Cerebellar cortex (tissue), 1 donor: ENCODE results near the gene ST8SIA5.

Experiments used
- DNase-seq: peaks from one replicate; pipeline ENCODE4 v3.0.0-alpha.2; 2015; ENCODE audit warnings: low spot score

ST8SIA5 gene

DNA sequence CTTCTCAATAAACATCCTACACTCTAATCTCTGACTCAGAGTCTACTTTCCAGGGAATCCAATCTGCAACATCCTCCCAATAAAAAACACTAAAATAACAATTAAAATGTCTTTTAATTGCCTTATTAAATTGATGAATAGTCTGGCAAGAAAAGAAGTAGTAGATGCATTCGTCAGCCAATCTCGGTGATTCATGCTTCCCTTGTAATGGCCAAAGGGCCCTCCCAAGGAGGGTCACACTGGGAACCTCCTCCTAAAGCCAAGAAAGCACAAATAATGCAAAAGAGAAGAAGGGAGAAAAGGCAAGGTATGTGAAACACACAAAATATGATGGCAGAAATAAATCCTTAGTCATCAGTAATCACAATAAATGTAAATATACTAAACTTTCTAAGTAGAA lies 16.8 kb downstream of the ST8SIA5 start:
- no peak for DNase-seq

GRCh38 chr18:46738491-46738890 lies 18.4 kb downstream of the ST8SIA5 start:
- DNase-seq = no peak

DNA sequence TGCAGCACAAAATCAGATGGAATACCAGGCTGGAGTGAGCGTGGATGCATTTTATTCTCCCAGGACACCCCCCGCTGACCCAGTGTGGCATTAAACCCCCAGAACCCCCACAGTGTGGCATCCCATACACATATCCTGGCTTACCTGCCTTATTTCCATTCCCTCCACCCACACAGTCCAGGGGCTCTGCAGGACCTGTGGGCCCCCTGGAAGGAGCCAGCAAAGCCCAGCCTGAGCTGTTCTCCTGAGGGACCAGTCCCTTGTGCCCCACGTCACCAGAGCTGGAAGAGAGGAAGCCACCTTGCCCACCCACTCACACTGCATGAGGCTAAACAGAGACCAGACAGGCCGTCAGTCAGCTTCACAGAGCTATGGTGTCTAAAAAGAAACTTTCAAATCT lies 20.1 kb downstream of the ST8SIA5 start:
- DNase-seq = no peak

DNA sequence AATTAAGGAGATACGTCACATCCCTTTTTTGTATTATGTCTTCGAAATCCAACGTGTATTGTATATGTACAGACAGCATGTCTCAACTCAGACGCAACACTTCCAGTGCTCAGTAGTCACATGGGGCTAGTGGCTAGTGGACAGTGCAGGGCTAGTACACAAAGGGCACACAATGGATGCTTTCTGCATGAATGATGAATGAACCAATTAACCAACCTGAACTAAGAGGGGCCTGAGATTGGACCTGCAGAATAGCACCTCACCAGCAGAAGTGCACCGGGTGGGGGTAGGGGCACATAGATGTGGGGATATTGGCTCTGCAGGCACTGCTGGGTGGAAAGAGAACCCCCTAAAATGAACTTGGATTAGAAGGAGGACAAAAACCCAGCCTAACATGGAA lies 20.7 kb downstream of the ST8SIA5 start:
- DNase-seq = no peak

DNA sequence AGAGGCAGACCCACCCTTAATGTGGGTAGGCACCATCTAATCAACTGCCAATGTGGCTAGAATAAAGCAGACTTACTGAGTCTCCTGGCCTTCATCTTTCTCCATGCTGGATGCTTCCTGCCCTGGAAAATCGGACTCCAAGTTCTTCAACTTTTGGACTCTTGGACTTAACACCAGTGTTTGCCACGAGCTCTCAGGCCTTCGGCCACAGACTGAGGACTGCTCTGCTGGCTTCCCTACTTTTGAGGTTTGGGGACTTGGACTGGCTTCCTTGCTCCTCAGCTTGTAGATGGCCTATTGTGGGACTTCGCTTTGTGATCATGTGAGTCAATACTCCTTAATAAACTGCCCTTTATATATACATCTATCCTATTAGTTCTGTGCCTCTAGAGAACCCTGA lies 21.9 kb downstream of the ST8SIA5 start:
- no peak for DNase-seq

DNA sequence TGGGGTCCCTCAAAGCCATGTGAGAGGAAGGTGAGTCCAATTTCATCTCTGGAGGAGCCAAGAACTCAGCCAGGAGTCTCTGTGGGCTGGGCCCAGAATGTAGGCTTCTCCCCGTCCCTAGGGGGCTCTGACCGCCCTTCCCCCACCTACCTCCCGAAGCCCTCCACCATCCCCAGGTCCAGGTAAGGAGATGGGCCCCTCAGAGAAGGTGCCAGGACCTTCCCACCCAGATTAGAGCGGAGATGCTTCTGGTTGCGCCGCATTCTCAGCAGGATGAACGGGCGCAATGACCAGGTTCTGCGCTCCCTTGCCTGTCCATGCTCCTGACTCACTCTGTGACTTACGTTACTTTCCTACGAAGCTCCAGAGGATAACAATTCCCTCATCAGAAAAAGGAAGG lies 23.0 kb downstream of the ST8SIA5 start:
- no peak for DNase-seq

- DNase-seq = no peak
These were observed 24.1 kb downstream of the ST8SIA5 start for GRCh38 chr18:46732801-46733200.

DNA sequence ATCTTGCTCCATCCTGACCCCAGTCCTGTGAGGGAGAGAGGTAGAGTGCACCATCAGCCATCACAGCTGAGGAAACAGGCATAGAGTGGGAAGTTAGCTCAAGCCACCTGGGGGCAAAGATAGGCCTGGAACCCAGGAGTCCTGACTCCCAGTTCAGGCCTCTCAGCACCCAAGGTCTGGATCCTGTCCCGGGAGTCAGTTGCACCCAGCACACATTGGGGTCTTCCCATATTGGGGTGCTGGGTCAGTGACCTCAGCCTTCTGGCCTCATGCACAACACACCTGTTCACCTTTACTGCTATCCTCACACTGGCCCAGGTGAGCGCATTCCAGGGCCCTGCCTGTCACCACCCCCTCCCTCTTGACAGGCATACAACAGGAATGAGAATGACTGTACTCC lies 24.7 kb downstream of the ST8SIA5 start:
- no peak for DNase-seq

DNA sequence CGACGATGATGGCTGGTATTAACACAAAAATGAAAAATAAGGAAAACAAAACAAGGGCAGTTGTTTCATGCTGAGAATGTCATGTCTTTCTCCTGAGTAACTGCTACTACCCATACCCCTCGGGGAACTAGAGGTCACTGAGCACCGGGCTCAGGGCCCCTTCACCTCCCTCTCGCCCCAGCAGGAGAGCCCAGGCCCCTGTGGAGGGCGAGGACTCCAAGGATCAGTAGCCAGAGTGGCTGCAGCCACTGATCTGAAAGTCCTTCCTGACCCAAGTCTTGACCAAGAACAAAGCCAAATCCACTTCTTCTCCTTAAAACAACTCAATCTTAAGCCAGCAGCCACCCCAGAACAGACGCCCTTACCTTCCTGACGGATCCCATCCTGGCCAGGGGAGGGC lies 25.5 kb downstream of the ST8SIA5 start:
- DNase-seq = no peak

- peak; percentile 93 for DNase-seq
These were observed 28.5 kb downstream of the ST8SIA5 start for GRCh38 chr18:46728219-46728930.

DNA sequence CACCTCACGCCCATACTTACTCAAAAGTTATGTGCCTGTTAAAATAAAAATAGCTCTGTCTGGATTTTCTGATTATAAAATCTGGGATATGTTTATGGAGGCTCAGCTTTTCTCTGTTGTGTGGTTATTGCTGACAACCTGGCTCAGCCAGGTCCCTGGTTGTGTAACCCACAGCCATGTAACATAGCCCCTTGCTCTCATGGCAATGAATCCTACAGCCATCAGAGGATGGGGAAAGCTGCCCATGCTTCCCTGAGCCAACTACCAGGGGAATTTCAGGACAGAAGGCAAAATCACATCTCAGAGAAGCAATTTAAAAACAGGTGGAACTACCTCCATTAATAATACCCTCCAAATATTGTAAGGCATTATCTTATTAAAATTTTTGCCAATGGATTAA lies 29.7 kb downstream of the ST8SIA5 start:
- peak; percentile 63 for DNase-seq

- no peak for DNase-seq
These were observed 31.5 kb downstream of the ST8SIA5 start for GRCh38 chr18:46725310-46725709.

GRCh38 chr18:46723856-46724415 lies 32.9 kb downstream of the ST8SIA5 start:
- peak; percentile 85 for DNase-seq

- DNase-seq = no peak
These were observed 34.8 kb downstream of the ST8SIA5 start for GRCh38 chr18:46722051-46722450.

GRCh38 chr18:46721331-46721730 lies 35.5 kb downstream of the ST8SIA5 start:
- peak; percentile 81 for DNase-seq

DNA sequence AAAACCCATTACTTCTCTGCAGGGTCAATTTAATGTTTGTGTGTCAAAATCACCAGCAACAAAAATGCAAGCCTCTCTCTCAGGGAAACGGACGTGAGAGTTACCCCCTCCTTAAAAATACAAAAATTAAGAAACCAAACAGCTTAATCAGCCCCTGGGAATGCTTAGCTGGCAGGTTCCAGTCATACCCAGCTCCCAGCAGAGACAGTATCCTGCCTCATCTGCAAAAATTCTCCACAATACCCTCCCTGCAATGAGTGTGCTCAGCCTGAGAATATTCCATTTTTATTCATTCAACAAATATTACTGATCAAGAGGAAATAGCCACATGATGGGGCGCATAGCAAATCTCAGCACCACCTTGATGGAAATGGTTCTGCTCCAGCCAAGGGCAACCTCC lies 36.3 kb downstream of the ST8SIA5 start:
- DNase-seq = no peak

GRCh38 chr18:46720092-46720491 lies 36.8 kb downstream of the ST8SIA5 start:
- no peak for DNase-seq

DNA sequence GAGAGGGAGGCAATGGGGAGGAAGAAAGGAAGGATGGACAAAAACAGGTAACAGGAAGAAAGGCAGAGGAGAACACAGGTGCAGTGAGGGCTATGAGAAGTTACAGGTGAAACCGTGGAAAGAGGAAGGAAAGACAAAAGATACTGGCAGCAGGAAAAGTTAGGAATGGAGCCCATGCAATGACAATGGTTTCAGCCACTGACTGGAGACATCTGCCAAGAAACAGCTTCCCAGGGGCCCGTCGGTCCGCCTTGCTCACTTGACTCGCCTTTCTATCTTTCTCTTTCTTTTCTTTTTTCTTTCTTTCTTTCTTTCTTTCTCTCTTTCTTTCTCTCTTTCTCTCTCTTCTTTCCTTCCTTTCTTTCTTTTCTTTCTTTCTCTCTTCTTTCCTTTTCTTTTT lies 37.5 kb downstream of the ST8SIA5 start:
- DNase-seq = no peak

DNA sequence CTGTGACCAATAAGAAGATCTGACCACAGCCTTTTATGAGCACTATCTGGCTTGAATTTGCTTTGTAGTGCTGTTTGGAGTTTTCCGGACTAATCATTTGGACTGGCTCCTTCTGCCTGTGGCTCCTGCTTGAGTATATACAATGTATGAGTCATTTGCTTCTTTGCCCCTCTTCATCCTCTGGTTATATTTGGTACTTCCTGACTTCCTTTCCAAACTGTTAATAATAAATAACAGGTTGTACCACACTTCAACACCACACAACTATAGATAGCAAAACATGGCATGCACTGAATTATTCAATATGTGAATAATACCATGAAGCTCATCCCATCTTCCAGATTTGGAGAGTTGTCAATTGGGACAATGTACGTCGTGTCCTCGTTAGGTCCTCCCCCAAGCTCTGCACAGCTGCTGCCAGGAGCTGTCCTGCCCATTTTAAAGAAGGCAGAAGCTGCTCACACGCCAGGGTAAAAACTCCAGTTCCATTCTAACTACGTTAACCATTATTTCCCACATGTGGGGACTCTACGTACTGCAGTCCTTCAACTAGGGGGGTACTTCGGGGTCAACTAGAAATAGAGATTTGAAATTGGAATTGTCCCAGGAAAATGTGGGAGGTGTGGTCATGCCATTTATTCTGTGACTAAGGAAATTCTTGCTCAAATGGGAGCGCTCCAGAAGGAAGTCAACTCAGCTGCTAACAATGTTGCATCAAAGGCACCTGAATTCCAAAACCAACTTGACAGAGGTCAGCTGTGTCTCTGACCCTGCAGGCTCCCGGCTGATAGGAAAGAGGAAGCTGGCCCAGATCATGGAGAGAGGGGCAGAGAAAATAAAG lies 38.1 kb downstream of the ST8SIA5 start:
- DNase-seq = no peak

- no peak for DNase-seq
These were observed 40.0 kb downstream of the ST8SIA5 start for GRCh38 chr18:46716827-46717226.

DNA sequence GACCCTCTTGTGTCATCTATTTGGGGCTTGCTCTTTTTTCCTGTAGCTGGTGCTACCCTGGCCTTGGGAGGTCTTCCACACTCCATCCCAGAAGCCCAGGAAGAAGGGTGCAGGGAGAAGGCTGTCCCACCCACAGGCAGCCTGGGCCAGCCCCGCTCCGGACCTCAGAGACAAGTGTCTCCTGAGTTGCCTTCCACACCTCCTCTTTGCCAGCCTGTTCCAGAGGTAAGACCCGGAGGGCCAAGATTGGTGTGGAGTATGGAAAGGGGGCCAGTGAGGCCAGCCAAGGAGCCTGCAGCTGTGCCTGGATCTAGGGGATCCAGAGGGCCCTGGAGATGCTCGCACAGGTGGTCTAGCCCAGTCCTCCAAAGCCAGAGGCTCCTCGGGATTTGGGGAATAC lies 40.5 kb downstream of the ST8SIA5 start:
- DNase-seq = no peak

- DNase-seq = no peak
These were observed 41.8 kb downstream of the ST8SIA5 start for GRCh38 chr18:46715062-46715461.

GRCh38 chr18:46712406-46712805 lies 44.4 kb downstream of the ST8SIA5 start:
- peak; percentile 55 for DNase-seq
